Activated naive CD4-positive, alpha-beta T cell treated with anti-CD3 and anti-CD28 coated beads, Interleukin-2, amount 50 U/mL, for 72 hours (primary cell): ENCODE results near the gene IL23R. TPM values are rescaled to one million over a fixed set of nuclear protein-coding genes. Genes with fewer than 3 reads are reported as not detected.
"Not testable (repeated sequence)": the region's sequence is repeated elsewhere in the genome, so short reads cannot be mapped to it uniquely, and the experiment has no call there.

Experiments
- ATAC-seq, 2 donors: fragments of 150-1000 bp; cut with Tn5 transposase; 2 replicates each; pipeline ENCODE4 v1.10.0; 2021; ENCODE audit warnings: mild to moderate bottlenecking in 2 of 2, moderate library complexity in 2 of 2
- DNase-seq, 2 donors: peaks; one replicate each; pipeline ENCODE4 v3.0.0; 2021 to 2022; ENCODE audit warnings: low spot score in 2 of 2
- H3K27ac Mint-ChIP-seq, 2 donors: one replicate each; pipeline ENCODE4 v1.8.0; 2022; ENCODE audit warnings: mild to moderate bottlenecking in 2 of 2, mixed read lengths in 2 of 2
- H3K36me3 Mint-ChIP-seq, 2 donors: one replicate each; pipeline ENCODE4 v1.8.0; 2022; ENCODE audit warnings: mixed read lengths in 2 of 2
- H3K9me3 Mint-ChIP-seq, 2 donors: one replicate each; pipeline ENCODE4 v1.8.0; 2022; ENCODE audit warnings: mixed read lengths in 2 of 2
- total RNA-seq, 2 donors: library from RNA; stranded (reverse); gene quantifications; one replicate each; pipeline ENCODE4 v1.2.3, GENCODE V29; 2022

IL23R gene
- total RNA-seq, 2 donors from 2014 or later = 0.87 to 15.6 TPM

DNA sequence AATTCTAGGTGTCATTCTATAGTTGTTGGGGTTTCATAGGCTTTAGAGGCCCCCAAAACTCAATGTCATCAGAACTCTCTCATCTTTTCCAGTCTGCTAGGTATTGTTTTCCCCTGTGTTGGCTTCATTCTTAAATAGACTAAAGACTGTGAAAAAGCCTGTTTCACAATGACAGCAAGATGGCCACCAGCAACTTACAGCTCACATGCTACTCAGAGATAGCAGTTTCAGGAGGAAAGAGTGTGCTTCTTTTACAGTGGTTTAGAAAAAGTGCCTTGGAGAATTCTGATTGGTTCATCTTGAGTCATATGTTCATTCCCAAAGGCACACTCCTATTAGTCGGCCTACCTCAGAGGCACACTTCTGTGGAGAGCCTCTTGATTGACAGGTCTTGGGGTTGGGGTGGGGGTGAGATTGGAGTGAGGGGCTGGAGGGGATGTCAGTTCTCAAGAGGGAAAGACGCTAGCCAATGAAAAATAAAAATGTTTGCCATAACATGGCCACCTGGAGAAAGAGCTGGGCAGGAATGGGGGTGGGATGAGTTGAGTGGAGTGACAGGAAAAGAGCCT, 8.5 kb downstream of the IL23R start:
- peak; percentile 60 for ATAC-seq
- Mint-ChIP-seq H3K27ac (peak overlapping the region; percentile 88 to 100), H3K9me3 (peaks cover 8 to 18% of the 10 kb centered on the region in 2 donors), H3K36me3 (peaks cover 5 to 62% of the 10 kb centered on the region in 2 donors)
- no peak for DNase-seq

DNA sequence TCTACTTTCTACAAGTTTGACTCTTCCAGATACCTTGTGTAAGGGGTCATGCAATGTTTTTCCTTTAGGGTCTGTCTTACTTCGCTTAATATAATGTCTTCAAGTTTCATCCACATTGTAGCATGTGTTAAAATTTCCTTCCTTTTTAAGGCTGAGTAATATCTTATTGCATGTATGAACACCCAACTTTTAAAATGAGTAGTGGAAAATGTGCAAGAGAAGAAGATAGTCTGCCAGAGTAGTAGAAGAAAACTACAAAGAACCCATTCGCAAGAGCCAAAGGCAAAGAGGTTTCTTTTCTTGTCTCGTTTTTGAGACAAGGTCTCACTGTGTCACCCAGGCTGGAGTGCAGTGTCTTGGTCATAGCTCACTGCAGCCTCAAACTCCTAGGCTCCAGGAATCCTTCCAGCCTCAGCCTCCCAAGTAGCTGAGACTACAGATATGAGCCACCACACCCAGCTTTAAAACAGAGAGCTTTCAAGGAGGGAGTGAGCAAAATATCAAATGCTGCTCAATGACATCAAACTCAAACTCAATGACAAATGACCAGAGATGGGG, 9.4 kb downstream of the IL23R start:
- ATAC-seq (peak; percentile 19 to 55), DNase-seq (no peak)
- H3K27ac Mint-ChIP-seq = peak overlapping the region; percentile 88 to 100
- H3K36me3 Mint-ChIP-seq = peaks cover 5 to 66% of the 10 kb centered on the region in 2 donors
- H3K9me3 Mint-ChIP-seq = peaks cover 8 to 20% of the 10 kb centered on the region in 2 donors

DNA sequence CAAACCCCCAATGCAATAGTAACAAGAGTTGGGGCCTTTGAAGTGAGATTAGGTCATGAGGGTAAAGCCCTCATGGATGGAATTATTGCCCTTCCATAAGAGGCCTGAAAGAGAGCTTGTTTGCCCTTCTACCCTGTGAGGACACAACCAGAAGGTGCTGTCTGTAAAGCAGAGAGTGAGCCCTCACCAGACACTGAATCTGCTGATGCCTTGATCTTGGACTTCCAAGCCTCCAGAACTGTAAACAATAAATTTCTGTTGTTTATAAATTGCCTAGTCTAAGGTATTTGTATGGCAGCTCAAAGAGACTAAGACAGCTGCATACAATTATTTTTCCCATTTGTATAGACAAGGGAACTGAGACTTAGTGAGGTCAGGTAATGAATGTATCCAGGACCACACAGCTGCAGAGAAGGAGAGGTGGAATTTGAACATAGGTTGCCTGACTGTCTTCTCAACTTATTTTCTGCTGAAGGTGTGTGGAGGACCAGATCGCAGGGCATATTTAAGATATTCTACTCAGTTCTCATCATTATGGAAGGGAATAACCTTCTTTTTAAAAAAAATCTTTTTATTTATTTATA, 18.7 kb downstream of the IL23R start:
- DNase-seq (no peak), ATAC-seq (no peak)
- Mint-ChIP-seq H3K9me3 (peaks cover 0 to 11% of the 10 kb centered on the region in 2 donors), H3K36me3 (peaks cover 8 to 53% of the 10 kb centered on the region in 2 donors), H3K27ac (no peak overlapping the region)

DNA sequence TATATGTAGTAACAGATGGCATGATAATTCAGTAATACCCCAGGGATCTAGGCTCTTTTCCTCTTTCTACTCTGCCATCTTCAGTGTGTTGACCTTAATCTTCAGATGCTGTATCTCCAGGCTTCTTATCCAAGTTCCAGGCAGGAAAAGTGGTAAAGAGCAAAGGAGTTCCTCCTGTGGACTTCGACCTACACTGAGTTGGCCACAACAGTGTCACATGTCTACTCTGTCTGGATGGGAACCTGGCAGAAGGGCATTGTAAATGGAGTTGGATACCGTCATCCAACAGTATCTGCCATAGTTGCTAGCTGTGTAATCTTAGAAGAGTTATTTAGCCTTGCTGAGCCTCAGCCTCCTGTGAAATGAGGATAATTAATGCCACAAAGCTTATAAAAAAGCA, 21.9 kb downstream of the IL23R start:
- Mint-ChIP-seq H3K27ac (no peak overlapping the region), H3K36me3 (peaks cover 0 to 24% of the 10 kb centered on the region in 2 donors), H3K9me3 (no peaks in the 10 kb centered on the region)
- no peak for DNase-seq
- ATAC-seq = no peak

DNA sequence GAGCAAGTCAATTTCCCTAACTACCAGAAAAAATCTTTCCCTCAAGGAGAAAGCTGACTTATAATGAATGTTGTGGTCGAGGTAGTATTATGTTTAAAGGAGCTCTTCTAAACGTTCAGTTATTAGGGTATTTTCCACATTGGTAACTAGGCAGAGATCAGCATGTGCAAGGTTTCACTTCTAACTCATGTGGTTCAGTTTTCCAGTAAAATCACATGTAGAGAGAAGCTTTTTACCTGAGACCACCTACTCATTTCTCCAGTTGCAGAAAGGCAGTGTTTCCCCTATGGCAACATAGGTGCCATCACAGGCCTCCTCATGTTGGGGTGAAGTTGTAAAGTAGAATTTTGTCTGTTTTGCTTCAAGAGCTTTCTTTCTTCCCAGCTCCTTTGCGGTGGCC, 23.7 kb downstream of the IL23R start:
- Mint-ChIP-seq H3K9me3 (no peaks in the 10 kb centered on the region), H3K36me3 (peaks cover 0 to 13% of the 10 kb centered on the region in 2 donors), H3K27ac (no peak overlapping the region)
- no peak for DNase-seq
- peak; percentile 66 for ATAC-seq

DNA sequence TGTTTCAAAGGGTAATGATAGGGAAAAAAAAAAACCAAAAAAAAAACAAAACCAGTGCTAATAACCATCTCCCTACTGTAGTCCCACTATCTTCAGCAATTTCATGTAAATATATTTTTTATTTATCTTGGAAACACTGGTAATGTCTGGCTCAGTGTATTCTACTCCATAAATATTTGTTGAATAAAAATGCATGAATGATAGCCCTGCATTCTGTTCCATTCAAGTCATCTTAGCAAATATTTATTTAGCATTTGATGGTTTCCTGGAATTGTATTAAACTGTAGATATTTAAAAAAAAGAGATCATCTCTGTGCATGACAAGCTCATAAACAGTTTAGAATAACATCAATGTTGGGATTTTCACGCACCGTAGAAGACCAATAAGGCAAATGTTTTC, 24.2 kb downstream of the IL23R start:
- Mint-ChIP-seq H3K36me3 (peaks cover 0 to 10% of the 10 kb centered on the region in 2 donors), H3K27ac (no peak overlapping the region), H3K9me3 (no peaks in the 10 kb centered on the region)
- DNase-seq = no peak
- no peak for ATAC-seq

DNA sequence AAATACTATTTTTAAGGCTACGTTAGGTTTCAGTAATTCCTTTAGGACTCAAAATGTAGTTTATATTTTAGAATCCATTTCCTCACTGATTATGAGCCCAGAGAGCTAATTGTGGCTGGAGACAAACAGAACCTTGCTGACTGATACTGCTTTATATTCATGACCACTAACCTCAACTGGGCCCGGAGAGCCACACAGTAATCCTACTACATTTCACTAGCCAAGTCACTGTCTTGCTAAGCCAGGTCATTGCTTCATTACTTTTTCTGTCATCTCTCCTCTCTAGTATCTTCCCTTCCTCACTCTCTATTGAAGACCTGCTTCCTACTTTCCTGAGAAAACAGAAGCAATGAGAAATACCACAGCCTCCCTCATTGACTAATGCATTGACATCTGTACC, 24.7 kb downstream of the IL23R start:
- Mint-ChIP-seq H3K36me3 (peaks cover 0 to 6% of the 10 kb centered on the region in 2 donors), H3K27ac (no peak overlapping the region), H3K9me3 (no peaks in the 10 kb centered on the region)
- no peak for DNase-seq
- peak; percentile 34 to 71 for ATAC-seq

DNA sequence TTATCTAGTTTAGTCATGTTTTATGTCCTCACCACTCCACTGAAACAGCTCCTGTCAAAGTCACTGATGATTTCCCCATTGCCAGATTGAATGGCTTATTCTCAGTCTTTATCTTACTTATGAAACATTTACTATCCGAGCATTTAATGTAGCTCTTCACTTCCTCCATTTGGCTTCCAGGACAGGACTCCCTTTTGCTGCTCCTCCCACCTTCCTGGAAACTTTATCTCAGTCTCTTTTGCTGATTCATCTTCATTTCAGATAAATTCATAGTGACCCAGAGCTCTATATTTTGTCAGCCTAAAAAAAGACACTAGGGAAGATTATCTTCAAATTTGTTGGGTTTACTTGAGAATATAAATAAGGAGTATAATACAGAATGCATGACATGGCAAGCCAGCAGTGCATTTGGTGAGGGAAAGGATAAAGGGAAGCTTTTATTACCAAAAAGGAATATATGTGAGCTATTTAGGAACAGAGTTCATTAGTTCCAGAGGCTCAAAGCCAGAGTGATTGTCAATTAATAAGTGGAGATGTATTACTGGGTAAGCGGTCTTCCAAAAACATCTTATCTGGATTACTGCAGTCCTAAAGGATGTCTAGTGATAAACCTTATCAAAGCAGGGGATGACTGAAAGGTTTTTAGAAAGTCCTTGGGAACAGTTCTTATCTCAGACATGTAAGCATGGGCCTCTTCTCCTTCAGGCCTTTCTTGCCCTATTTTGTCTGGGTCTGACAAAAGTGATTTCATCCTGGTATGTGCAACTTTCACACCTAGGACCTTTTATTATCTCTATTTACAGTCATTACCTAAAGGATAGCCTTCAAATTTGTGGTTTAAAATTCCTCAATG, 25.6 kb downstream of the IL23R start:
- H3K27ac Mint-ChIP-seq = no peak overlapping the region
- ATAC-seq (peak in 1 of 2 donors; percentile 59), DNase-seq (no peak)
- H3K36me3 Mint-ChIP-seq = peaks cover 0 to 10% of the 10 kb centered on the region in 2 donors
- H3K9me3 Mint-ChIP-seq = peaks cover 0 to 1% of the 10 kb centered on the region in 2 donors

DNA sequence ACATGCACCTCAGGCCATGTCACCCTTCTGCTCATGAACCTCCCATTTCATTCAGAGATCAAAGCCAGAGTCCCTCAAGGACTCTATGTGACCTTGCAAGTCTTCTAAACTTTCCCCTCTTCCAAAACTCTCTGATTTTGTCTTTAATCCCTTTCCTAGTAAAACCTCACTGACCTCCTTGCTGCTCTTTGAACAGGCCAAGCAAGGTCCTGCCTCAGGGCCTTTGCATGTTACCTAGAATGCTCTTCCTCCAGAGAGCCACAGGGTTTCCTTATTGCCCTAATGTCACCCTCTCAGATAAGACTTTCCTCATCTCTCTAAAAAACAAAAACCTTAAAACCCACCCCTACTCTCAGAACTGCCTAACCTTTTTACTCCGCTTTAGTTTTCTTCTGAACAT, 26.6 kb downstream of the IL23R start:
- no peak for ATAC-seq
- Mint-ChIP-seq H3K27ac (no peak overlapping the region), H3K9me3 (peaks cover 0 to 6% of the 10 kb centered on the region in 2 donors), H3K36me3 (peaks cover 0 to 16% of the 10 kb centered on the region in 2 donors)
- no peak for DNase-seq

DNA sequence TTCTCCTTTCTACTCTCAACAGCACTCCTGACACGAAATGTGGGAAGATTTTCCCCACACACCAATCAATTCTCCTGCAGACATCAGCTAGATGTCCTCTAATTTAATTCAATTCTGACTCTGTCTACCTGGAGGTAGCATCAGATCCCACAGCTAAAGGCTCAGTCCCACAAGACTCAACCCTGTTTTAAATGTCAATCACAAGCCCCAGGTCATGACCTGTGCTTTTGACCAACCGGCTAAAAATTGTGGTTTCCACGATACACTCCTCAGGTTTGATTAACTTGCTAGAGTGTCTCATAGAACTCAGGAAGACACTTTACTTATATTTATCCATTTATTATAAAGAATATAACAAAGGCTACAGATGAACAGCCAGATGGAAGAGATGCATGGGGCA, 27.4 kb downstream of the IL23R start:
- DNase-seq = no peak
- Mint-ChIP-seq H3K9me3 (peaks cover 0 to 6% of the 10 kb centered on the region in 2 donors), H3K36me3 (peaks cover 0 to 24% of the 10 kb centered on the region in 2 donors), H3K27ac (peak overlapping the region in 1 of 2 donors; percentile 94)
- no peak for ATAC-seq

DNA sequence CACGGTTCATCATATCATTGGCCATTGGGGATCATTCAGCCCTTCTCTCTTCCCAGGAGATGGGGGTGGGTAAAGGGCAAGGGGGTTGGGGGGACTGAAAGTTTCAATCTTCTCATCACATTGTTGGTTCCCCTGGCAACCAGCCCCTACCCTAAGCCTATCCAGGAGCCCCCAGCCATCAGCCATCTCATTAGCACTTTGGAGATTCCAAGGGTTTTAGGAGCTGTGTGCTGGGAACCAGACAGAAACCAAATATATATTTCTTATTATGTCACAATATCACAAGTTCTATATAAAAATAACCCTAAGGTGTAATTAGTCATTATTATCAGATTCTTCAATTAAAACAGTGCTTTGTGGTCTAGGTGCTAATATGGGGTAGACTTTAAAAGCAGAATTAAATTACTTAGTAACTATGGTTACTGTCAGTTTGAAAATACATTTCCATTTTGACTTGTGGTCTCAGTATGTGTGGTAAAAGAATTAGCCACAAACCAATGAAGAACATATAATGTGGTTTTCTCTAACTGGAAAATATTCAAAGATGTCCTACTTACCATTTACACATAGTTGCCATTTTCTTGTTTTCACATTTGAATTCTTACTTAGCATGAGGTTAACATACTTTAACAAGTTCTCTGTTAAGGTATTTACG, 28.1 kb downstream of the IL23R start:
- Mint-ChIP-seq H3K27ac (peak overlapping the region; percentile 21 to 94), H3K9me3 (peaks cover 0 to 6% of the 10 kb centered on the region in 2 donors), H3K36me3 (peaks cover 0 to 30% of the 10 kb centered on the region in 2 donors)
- ATAC-seq (peak; percentile 10 to 43), DNase-seq (no peak)

DNA sequence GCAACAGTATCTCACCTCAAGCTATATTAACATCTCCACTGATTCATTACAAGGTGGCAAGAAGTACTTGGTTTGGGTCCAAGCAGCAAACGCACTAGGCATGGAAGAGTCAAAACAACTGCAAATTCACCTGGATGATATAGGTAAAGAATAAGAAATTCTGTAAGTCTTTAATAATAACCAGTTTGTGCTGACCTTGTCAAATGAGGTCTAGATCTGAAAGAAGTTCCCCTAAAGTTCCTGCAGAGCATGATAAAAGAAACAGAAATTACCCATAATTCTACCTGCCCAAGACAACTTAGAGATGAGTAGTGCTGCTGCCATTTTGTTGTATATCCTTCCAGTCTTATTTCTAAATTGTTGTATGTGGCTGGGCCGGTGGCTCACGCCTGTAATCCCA, 34.5 kb downstream of the IL23R start:
- Mint-ChIP-seq H3K9me3 (peaks cover 0 to 11% of the 10 kb centered on the region in 2 donors), H3K27ac (no peak overlapping the region), H3K36me3 (peaks cover 0 to 39% of the 10 kb centered on the region in 2 donors)
- ATAC-seq (no peak), DNase-seq (no peak)

DNA sequence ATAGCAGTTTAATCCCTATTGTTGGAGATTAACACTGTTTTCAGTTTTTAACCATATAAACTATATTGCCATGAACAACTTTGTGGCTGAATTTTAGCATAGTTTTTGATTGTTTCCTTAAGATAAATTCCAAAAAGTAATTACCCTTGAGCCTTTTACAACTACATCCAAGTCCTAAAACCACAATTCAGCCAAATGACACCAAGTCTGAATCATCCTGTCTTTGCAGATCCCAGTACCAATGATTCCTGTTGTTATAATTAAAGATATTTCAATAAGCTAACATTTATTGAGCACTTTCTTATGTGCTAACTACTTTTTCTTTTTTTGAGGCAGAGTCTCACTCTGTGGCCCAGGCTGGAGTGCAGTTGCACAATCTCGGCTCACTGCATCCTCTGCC, 35.6 kb downstream of the IL23R start:
- no peak overlapping the region for H3K27ac Mint-ChIP-seq
- peaks cover 0 to 44% of the 10 kb centered on the region in 2 donors for H3K36me3 Mint-ChIP-seq
- no peak for DNase-seq
- ATAC-seq = no peak
- H3K9me3 Mint-ChIP-seq = peaks cover 0 to 10% of the 10 kb centered on the region in 2 donors

DNA sequence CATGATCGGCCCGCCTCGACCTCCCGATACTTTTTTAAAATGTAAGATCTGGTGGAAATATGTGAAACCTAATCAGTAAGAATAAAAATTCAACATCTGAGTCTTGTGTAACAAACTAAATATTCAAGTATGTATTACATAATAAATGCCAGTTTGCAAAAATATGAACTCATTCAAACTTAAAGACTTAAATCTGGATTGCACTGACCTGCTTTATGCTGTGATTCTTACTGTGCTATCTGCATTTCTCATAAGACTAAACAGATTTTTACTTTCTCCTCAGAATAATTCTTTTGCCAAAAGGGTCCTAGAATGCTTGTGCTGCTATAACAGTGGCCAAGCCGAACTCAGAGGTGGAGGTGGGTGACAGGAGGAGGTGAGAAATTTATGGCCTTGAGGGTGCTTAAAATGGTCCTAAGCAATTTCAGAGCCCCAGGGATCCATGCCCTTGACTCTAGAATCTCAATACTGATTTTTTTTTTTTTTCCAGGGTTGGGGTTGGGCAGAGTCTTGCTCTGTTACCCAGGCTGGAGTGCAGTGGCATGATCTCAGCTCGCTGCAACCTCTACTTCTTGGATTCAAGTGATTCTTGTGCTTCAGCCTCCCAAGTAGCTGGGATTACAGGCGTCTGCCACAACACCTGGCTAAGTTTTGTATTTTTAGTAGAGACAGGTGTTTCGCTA, 38.2 kb downstream of the IL23R start:
- Mint-ChIP-seq H3K9me3 (peaks cover 0 to 5% of the 10 kb centered on the region in 2 donors), H3K27ac (no peak overlapping the region), H3K36me3 (peaks cover 0 to 44% of the 10 kb centered on the region in 2 donors)
- ATAC-seq = no peak
- DNase-seq = no peak

DNA sequence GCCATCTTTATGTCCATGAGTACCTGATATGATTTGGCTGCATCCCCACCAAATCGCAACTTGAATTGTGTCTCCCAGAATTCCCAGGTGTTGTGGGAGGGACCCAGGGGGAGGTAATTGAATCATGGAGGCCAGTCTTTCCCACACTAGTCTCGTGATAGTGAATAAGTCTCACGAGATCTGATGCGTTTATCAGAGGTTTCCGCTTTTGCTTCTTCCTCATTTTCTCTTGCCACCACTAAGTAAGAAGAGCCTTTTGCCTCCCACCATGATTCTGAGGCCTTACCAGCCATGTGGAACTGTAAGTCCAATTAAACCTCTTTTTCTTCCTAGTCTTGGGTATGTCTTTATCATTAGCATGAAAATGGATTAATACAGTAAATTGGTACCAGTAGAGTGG, 41.1 kb downstream of the IL23R start:
- H3K27ac Mint-ChIP-seq, DNase-seq, ATAC-seq, H3K9me3 Mint-ChIP-seq: not testable (repeated sequence)
- H3K36me3 Mint-ChIP-seq = peaks cover 0 to 40% of the 10 kb centered on the region in 2 donors

DNA sequence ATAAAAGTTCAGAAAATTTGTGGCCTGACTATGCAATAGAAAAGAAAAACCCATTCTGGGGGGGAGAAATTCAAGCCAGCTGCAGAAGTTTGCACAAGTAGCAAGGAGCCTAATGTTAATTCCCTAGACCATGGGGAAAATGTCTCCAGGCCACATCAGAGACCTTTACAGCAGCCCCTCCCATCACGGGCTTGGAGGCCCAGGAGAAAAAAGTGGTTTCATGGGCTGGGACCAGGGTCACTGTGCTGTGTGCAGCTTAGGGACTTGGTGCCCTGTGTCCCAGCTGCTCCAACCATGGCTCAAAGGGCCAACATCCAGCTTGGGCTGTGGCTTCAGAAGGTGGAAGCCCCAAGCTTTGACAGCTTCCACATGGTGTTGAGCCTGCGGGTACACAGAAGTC, 42.0 kb downstream of the IL23R start:
- ATAC-seq = no peak

More for the DNA sequence above, 42.0 kb downstream of the IL23R start:
- Mint-ChIP-seq H3K27ac (no peak overlapping the region), H3K9me3 (no peaks in the 10 kb centered on the region), H3K36me3 (peaks cover 0 to 40% of the 10 kb centered on the region in 2 donors)
- DNase-seq = no peak
